WTC11 (cell line): ENCODE results near the gene GLYATL3. TPM values are rescaled to one million over a fixed set of nuclear protein-coding genes. Genes with fewer than 3 reads are reported as not detected.

Experiments
- ATAC-seq: fragments of 200-7000 bp; cut with Tn5 transposase; 2 replicates; pipeline ENCODE4 v1.10.0; 2021; ENCODE audit warnings: mild to moderate bottlenecking, moderate library complexity
- CTCF ChIA-PET: fragments of 300-600 bp; sonication (Branson Sonifier 250); formaldehyde crosslinking; loops from one replicate; lab custom pipeline; 2021; ENCODE audit warnings: antibody characterized with exemption; lab: Charles Lee
- POLR2A ChIA-PET: fragments of 350-600 bp; sonication (Branson Sonifier 250); formaldehyde crosslinking; loops from one replicate; lab custom pipeline; 2021; ENCODE audit warnings: antibody characterized with exemption; lab: Charles Lee
- DNase-seq: peaks from one replicate; pipeline ENCODE4 v3.0.0; 2021; ENCODE audit warnings: low spot score
- H3K27ac Mint-ChIP-seq: 2 replicates; pipeline ENCODE4 v1.8.0; 2021; ENCODE audit warnings: mixed read lengths
- H3K27me3 Mint-ChIP-seq: 2 replicates; pipeline ENCODE4 v1.8.0; 2021; ENCODE audit warnings: low read depth, mild to moderate bottlenecking, moderate library complexity, mixed read lengths
- H3K36me3 Mint-ChIP-seq: 2 replicates; pipeline ENCODE4 v1.8.0; 2021; ENCODE audit warnings: mixed read lengths
- H3K4me1 Mint-ChIP-seq: 2 replicates; pipeline ENCODE4 v1.8.0; 2022; ENCODE audit warnings: mixed read lengths
- H3K4me3 Mint-ChIP-seq: 2 replicates; pipeline ENCODE4 v1.8.0; 2021; ENCODE audit warnings: mild to moderate bottlenecking, moderate library complexity, mixed read lengths
- H3K9me3 Mint-ChIP-seq: 2 replicates; pipeline ENCODE4 v1.8.0; 2021; ENCODE audit warnings: mixed read lengths
- CREB1 ChIP-seq: sonication (generic); formaldehyde crosslinking; IDR thresholded peaks from 2 replicates; pipeline ENCODE4 v1.8.0; 2023; ENCODE audit warnings: mild to moderate bottlenecking, missing genetic modification reagents
- ELF4 ChIP-seq: sonication (generic); formaldehyde crosslinking; IDR thresholded peaks from 2 replicates; pipeline ENCODE4 v1.8.1; 2022; ENCODE audit warnings: low read depth, mild to moderate bottlenecking, moderate library complexity, missing genetic modification reagents
- EMX1 ChIP-seq: fragments of 250-450 bp; sonication (Bioruptor Pico); IDR thresholded peaks from 2 replicates; pipeline ENCODE4 v1.8.0; 2021; ENCODE audit warnings: mild to moderate bottlenecking
- FOXJ3 ChIP-seq: sonication (generic); formaldehyde crosslinking; IDR thresholded peaks from 2 replicates; pipeline ENCODE4 v1.9.0; 2021; ENCODE audit warnings: missing genetic modification reagents, mild to moderate bottlenecking, borderline replicate concordance
- GABPB1 ChIP-seq: sonication (generic); formaldehyde crosslinking; IDR thresholded peaks from 2 replicates; pipeline ENCODE4 v1.8.1; 2023; ENCODE audit warnings: mild to moderate bottlenecking, missing genetic modification reagents
- JAZF1 ChIP-seq: fragments of 250-450 bp; sonication (Bioruptor Pico); IDR thresholded peaks from 2 replicates; pipeline ENCODE4 v1.9.0; 2021; ENCODE audit warnings: moderate library complexity, mild to moderate bottlenecking, inconsistent platforms
- JUN ChIP-seq: sonication (generic); formaldehyde crosslinking; IDR thresholded peaks from 2 replicates; pipeline ENCODE4 v1.8.0; 2023; ENCODE audit warnings: mild to moderate bottlenecking, missing genetic modification reagents
- ZBTB21 ChIP-seq: sonication (generic); formaldehyde crosslinking; IDR thresholded peaks from 2 replicates; pipeline ENCODE4 v1.8.1; 2023; ENCODE audit warnings: mild to moderate bottlenecking, missing genetic modification reagents, borderline replicate concordance
- ZNF138 ChIP-seq: sonication (generic); formaldehyde crosslinking; conservative IDR thresholded peaks from 2 replicates; pipeline ENCODE4 v1.8.1; 2022; ENCODE audit warnings: mild to moderate bottlenecking, moderate library complexity, missing genetic modification reagents
- ZNF416 ChIP-seq: fragments of 250-450 bp; sonication (Bioruptor Pico); IDR thresholded peaks from 2 replicates; pipeline ENCODE4 v1.9.0; 2021; ENCODE audit warnings: mild to moderate bottlenecking, inconsistent platforms
- total RNA-seq: library from RNA; stranded (reverse); gene quantifications from 3 replicates; pipeline ENCODE4 v1.2.3, GENCODE V29; 2021
- TF ChIP-seq, protein P1 (sequence below): sonication (generic); formaldehyde crosslinking; IDR thresholded peaks from 2 replicates; pipeline ENCODE4 v1.8.1; 2023; ENCODE audit warnings: mild to moderate bottlenecking, moderate library complexity, missing genetic modification reagents
- TF ChIP-seq, protein P2 (sequence below): fragments of 250-450 bp; sonication (Bioruptor Pico); IDR thresholded peaks from 2 replicates; pipeline ENCODE4 v1.9.0; 2021; ENCODE audit warnings: moderate library complexity, mild to moderate bottlenecking, inconsistent platforms, borderline replicate concordance
- TF ChIP-seq, protein P3 (sequence below): sonication (generic); formaldehyde crosslinking; IDR thresholded peaks from 2 replicates; pipeline ENCODE4 v1.8.0; 2023; ENCODE audit warnings: mild to moderate bottlenecking, missing genetic modification reagents
- TF ChIP-seq, protein P4 (sequence below): sonication (generic); formaldehyde crosslinking; IDR thresholded peaks from 2 replicates; pipeline ENCODE4 v1.8.1; 2023; ENCODE audit warnings: mild to moderate bottlenecking, missing genetic modification reagents, moderate library complexity
- TF ChIP-seq, protein P5 (sequence below): sonication (generic); formaldehyde crosslinking; IDR thresholded peaks from 2 replicates; pipeline ENCODE4 v1.8.0; 2022; ENCODE audit warnings: mild to moderate bottlenecking, missing genetic modification reagents
- TF ChIP-seq, protein P6 (sequence below): sonication (generic); formaldehyde crosslinking; IDR thresholded peaks from 2 replicates; pipeline ENCODE4 v1.8.1; 2022; ENCODE audit warnings: mild to moderate bottlenecking, missing genetic modification reagents, moderate library complexity, borderline replicate concordance
- TF ChIP-seq, protein P7 (sequence below): fragments of 200-600 bp; IDR thresholded peaks from 2 replicates; pipeline ENCODE4 v1.8.0; 2022; ENCODE audit warnings: antibody characterized with exemption
- TF ChIP-seq, protein P8 (sequence below): sonication (generic); formaldehyde crosslinking; IDR thresholded peaks from 2 replicates; pipeline ENCODE4 v1.8.0; 2022; ENCODE audit warnings: missing genetic modification reagents
- TF ChIP-seq, protein P9 (sequence below): sonication (generic); formaldehyde crosslinking; IDR thresholded peaks from 2 replicates; pipeline ENCODE4 v1.8.1; 2022; ENCODE audit warnings: missing genetic modification reagents, borderline replicate concordance

Gene GLYATL3
- total RNA-seq, 1 experiment from 2014 or later, result not detected

DNA sequence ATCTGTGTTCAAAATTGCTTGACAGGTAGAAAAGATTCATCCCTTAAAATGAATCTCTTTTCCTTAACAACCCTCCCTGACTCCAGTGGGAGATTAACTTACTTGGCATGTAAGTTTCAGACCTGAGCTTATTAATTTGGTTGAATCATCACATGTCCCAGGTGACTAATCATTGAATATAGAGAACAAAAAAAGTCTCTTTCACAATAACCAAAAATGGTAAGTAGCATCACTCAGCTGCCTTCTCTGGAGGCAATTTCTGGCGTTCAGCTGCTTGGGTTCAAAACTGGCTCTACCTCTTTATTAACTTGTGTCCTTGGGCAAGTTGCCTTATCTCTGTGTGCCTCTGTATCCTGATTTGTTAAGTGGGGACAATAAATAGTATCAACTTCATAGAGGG is 53.7 kb downstream of the GLYATL3 start (continued):
- TF ChIP-seq, protein P1, sequence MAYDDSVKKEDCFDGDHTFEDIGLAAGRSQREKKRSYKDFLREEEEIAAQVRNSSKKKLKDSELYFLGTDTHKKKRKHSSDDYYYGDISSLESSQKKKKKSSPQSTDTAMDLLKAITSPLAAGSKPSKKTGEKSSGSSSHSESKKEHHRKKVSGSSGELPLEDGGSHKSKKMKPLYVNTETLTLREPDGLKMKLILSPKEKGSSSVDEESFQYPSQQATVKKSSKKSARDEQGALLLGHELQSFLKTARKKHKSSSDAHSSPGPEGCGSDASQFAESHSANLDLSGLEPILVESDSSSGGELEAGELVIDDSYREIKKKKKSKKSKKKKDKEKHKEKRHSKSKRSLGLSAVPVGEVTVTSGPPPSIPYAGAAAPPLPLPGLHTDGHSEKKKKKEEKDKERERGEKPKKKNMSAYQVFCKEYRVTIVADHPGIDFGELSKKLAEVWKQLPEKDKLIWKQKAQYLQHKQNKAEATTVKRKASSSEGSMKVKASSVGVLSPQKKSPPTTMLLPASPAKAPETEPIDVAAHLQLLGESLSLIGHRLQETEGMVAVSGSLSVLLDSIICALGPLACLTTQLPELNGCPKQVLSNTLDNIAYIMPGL (CRISPR knock-in tag), result no peak
- TF ChIP-seq, all 79 proteins: peak for 0

DNA sequence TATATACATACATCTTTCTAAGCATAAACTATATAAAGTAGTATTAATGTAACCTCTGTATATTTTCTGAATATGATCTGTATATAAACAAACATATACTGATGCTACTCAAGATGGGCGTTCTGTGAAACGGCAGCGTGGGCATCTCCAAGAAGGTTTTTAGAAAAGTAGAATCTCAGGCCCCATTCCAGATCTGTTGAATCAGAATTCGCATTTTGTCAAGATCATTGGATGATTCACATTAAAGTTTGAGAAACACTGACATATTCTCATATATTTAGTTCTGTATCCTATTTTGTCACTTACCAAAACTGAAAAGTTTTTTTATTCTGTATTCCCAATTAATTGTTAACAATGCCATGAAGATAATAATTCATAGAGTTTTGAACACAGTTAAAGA is 56.2 kb downstream of the GLYATL3 start:
- Mint-ChIP-seq H3K27me3 (peaks cover 96% of the 10 kb centered on the region), H3K4me3 (no peak overlapping the region), H3K9me3 (no peaks in the 10 kb centered on the region), H3K36me3 (peaks cover 27% of the 10 kb centered on the region), H3K27ac (no peak overlapping the region), H3K4me1 (peaks cover 41% of the 10 kb centered on the region)
- ChIA-PET POLR2A (no interaction called here), CTCF (no interaction called here)
- ATAC-seq (no peak), DNase-seq (no peak)
- TF ChIP-seq JUN (CRISPR knock-in tag), result no peak
- TF ChIP-seq ZBTB21 (CRISPR knock-in tag), result no peak
- no peak for TF ChIP-seq ZNF138 (CRISPR knock-in tag)
- TF ChIP-seq, protein P2, sequence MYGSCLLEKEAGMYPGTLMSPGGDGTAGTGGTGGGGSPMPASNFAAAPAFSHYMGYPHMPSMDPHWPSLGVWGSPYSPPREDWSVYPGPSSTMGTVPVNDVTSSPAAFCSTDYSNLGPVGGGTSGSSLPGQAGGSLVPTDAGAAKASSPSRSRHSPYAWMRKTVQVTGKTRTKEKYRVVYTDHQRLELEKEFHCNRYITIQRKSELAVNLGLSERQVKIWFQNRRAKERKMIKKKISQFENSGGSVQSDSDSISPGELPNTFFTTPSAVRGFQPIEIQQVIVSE (CRISPR knock-in tag), result no peak
- TF ChIP-seq EMX1 (CRISPR knock-in tag), result no peak
- TF ChIP-seq ZNF416 (CRISPR knock-in tag), result no peak
- no peak for TF ChIP-seq FOXJ3 (CRISPR knock-in tag)
- TF ChIP-seq, protein P1 (CRISPR knock-in tag), result no peak
- TF ChIP-seq, protein P3, sequence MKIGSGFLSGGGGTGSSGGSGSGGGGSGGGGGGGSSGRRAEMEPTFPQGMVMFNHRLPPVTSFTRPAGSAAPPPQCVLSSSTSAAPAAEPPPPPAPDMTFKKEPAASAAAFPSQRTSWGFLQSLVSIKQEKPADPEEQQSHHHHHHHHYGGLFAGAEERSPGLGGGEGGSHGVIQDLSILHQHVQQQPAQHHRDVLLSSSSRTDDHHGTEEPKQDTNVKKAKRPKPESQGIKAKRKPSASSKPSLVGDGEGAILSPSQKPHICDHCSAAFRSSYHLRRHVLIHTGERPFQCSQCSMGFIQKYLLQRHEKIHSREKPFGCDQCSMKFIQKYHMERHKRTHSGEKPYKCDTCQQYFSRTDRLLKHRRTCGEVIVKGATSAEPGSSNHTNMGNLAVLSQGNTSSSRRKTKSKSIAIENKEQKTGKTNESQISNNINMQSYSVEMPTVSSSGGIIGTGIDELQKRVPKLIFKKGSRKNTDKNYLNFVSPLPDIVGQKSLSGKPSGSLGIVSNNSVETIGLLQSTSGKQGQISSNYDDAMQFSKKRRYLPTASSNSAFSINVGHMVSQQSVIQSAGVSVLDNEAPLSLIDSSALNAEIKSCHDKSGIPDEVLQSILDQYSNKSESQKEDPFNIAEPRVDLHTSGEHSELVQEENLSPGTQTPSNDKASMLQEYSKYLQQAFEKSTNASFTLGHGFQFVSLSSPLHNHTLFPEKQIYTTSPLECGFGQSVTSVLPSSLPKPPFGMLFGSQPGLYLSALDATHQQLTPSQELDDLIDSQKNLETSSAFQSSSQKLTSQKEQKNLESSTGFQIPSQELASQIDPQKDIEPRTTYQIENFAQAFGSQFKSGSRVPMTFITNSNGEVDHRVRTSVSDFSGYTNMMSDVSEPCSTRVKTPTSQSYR, result no peak
- TF ChIP-seq, protein P4, sequence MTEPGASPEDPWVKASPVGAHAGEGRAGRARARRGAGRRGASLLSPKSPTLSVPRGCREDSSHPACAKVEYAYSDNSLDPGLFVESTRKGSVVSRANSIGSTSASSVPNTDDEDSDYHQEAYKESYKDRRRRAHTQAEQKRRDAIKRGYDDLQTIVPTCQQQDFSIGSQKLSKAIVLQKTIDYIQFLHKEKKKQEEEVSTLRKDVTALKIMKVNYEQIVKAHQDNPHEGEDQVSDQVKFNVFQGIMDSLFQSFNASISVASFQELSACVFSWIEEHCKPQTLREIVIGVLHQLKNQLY (CRISPR knock-in tag), result no peak
- TF ChIP-seq, protein P5, sequence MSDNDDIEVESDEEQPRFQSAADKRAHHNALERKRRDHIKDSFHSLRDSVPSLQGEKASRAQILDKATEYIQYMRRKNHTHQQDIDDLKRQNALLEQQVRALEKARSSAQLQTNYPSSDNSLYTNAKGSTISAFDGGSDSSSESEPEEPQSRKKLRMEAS, result no peak
- TF ChIP-seq, protein P6, sequence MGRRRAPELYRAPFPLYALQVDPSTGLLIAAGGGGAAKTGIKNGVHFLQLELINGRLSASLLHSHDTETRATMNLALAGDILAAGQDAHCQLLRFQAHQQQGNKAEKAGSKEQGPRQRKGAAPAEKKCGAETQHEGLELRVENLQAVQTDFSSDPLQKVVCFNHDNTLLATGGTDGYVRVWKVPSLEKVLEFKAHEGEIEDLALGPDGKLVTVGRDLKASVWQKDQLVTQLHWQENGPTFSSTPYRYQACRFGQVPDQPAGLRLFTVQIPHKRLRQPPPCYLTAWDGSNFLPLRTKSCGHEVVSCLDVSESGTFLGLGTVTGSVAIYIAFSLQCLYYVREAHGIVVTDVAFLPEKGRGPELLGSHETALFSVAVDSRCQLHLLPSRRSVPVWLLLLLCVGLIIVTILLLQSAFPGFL, result no peak
- TF ChIP-seq, protein P7, sequence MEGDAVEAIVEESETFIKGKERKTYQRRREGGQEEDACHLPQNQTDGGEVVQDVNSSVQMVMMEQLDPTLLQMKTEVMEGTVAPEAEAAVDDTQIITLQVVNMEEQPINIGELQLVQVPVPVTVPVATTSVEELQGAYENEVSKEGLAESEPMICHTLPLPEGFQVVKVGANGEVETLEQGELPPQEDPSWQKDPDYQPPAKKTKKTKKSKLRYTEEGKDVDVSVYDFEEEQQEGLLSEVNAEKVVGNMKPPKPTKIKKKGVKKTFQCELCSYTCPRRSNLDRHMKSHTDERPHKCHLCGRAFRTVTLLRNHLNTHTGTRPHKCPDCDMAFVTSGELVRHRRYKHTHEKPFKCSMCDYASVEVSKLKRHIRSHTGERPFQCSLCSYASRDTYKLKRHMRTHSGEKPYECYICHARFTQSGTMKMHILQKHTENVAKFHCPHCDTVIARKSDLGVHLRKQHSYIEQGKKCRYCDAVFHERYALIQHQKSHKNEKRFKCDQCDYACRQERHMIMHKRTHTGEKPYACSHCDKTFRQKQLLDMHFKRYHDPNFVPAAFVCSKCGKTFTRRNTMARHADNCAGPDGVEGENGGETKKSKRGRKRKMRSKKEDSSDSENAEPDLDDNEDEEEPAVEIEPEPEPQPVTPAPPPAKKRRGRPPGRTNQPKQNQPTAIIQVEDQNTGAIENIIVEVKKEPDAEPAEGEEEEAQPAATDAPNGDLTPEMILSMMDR, result no peak
- TF ChIP-seq ELF4, result no peak
- TF ChIP-seq GABPB1 (CRISPR knock-in tag), result no peak
- TF ChIP-seq JAZF1, result no peak
- no peak for TF ChIP-seq CREB1 (CRISPR knock-in tag)
- TF ChIP-seq, protein P8, sequence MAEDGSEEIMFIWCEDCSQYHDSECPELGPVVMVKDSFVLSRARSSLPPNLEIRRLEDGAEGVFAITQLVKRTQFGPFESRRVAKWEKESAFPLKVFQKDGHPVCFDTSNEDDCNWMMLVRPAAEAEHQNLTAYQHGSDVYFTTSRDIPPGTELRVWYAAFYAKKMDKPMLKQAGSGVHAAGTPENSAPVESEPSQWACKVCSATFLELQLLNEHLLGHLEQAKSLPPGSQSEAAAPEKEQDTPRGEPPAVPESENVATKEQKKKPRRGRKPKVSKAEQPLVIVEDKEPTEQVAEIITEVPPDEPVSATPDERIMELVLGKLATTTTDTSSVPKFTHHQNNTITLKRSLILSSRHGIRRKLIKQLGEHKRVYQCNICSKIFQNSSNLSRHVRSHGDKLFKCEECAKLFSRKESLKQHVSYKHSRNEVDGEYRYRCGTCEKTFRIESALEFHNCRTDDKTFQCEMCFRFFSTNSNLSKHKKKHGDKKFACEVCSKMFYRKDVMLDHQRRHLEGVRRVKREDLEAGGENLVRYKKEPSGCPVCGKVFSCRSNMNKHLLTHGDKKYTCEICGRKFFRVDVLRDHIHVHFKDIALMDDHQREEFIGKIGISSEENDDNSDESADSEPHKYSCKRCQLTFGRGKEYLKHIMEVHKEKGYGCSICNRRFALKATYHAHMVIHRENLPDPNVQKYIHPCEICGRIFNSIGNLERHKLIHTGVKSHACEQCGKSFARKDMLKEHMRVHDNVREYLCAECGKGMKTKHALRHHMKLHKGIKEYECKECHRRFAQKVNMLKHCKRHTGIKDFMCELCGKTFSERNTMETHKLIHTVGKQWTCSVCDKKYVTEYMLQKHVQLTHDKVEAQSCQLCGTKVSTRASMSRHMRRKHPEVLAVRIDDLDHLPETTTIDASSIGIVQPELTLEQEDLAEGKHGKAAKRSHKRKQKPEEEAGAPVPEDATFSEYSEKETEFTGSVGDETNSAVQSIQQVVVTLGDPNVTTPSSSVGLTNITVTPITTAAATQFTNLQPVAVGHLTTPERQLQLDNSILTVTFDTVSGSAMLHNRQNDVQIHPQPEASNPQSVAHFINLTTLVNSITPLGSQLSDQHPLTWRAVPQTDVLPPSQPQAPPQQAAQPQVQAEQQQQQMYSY, result no peak
- TF ChIP-seq, protein P9, sequence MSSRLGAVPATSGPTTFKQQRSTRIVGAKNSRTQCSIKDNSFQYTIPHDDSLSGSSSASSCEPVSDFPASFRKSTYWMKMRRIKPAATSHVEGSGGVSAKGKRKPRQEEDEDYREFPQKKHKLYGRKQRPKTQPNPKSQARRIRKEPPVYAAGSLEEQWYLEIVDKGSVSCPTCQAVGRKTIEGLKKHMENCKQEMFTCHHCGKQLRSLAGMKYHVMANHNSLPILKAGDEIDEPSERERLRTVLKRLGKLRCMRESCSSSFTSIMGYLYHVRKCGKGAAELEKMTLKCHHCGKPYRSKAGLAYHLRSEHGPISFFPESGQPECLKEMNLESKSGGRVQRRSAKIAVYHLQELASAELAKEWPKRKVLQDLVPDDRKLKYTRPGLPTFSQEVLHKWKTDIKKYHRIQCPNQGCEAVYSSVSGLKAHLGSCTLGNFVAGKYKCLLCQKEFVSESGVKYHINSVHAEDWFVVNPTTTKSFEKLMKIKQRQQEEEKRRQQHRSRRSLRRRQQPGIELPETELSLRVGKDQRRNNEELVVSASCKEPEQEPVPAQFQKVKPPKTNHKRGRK (CRISPR knock-in tag), result no peak
